Measurements from ENCODE around the gene ADCY5. TPM values are rescaled to one million over a fixed set of nuclear protein-coding genes. Genes with fewer than 3 reads are reported as not detected.

ADCY5 gene
- total RNA-seq, 6 experiments from 2014 or later, result 0.09 to 0.95 (median 0.19) TPM

- Mint-ChIP-seq H3K27ac (no peak overlapping the region), H3K27me3 (ENCODE audit: insufficient read depth) (peaks cover 22% of the 10 kb centered on the region), H3K4me1 (ENCODE audit: low read depth) (peaks cover 47% of the 10 kb centered on the region), H3K4me3 (no peak overlapping the region), H3K36me3 (ENCODE audit: low read depth) (no peaks in the 10 kb centered on the region), H3K9me3 (no peaks in the 10 kb centered on the region)
- no peak for TF ChIP-seq CTCF (IDR thresholded peaks at IDR 0.05)
- DNase-seq, result no peak
These were observed 59.9 kb downstream of the ADCY5 start for GRCh38 chr3:123388811-123389627.

DNA sequence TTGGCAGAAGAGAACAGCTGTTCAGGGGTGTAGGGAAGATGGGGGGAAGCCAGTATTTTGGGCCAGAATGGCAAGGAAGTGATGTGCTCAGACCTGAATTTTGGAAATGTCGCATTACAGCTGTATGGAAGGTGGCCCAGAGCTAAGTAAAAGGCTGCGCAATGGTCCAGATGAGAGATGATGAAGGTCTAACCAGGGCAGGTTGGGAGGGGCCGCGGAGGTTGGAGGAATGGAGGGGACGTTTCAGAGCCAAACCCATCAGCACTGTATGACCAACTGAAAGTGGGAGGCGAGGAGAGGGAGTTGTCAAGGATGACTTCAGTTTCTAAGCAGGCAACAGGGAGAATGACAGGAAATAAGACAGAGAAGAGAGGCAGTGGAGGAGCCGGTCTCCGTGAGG is 60.8 kb downstream of the ADCY5 start:
- peaks cover 57% of the 10 kb centered on the region for H3K4me1 Mint-ChIP-seq (ENCODE audit: low read depth)

GRCh38 chr3:123387532-123387931 is 61.4 kb downstream of the ADCY5 start:
- Mint-ChIP-seq H3K27ac (no peak overlapping the region), H3K36me3 (ENCODE audit: low read depth) (no peaks in the 10 kb centered on the region), H3K27me3 (ENCODE audit: insufficient read depth) (peaks cover 22% of the 10 kb centered on the region), H3K4me3 (no peak overlapping the region), H3K9me3 (no peaks in the 10 kb centered on the region), H3K4me1 (ENCODE audit: low read depth) (peaks cover 62% of the 10 kb centered on the region)
- no peak for TF ChIP-seq CTCF (IDR thresholded peaks at IDR 0.05)
- DNase-seq, result no peak

More for the DNA sequence above, 60.8 kb downstream of the ADCY5 start:
- no peak overlapping the region for H3K4me3 Mint-ChIP-seq
- peaks cover 22% of the 10 kb centered on the region for H3K27me3 Mint-ChIP-seq (ENCODE audit: insufficient read depth)
- no peak overlapping the region for H3K27ac Mint-ChIP-seq
- TF ChIP-seq CTCF (IDR thresholded peaks at IDR 0.05), result no peak
- DNase-seq, result no peak
- H3K36me3 Mint-ChIP-seq (ENCODE audit: low read depth), result no peaks in the 10 kb centered on the region
- no peaks in the 10 kb centered on the region for H3K9me3 Mint-ChIP-seq

- Mint-ChIP-seq H3K4me3 (no peak overlapping the region), H3K36me3 (ENCODE audit: low read depth) (no peaks in the 10 kb centered on the region), H3K9me3 (no peaks in the 10 kb centered on the region), H3K27ac (no peak overlapping the region), H3K27me3 (ENCODE audit: insufficient read depth) (peaks cover 22% of the 10 kb centered on the region), H3K4me1 (ENCODE audit: low read depth) (peaks cover 63% of the 10 kb centered on the region)
- TF ChIP-seq CTCF (IDR thresholded peaks at IDR 0.05), result no peak
- DNase-seq, result no peak
These were observed 62.3 kb downstream of the ADCY5 start for GRCh38 chr3:123386477-123387040.

GRCh38 chr3:123385981-123386380 is 62.9 kb downstream of the ADCY5 start:
- Mint-ChIP-seq H3K27ac (no peak overlapping the region), H3K9me3 (no peaks in the 10 kb centered on the region), H3K4me1 (ENCODE audit: low read depth) (peaks cover 57% of the 10 kb centered on the region)

More at GRCh38 chr3:123385981-123386380, 62.9 kb downstream of the ADCY5 start:
- H3K27me3 Mint-ChIP-seq (ENCODE audit: insufficient read depth), result peaks cover 22% of the 10 kb centered on the region
- peak; percentile 27 for DNase-seq
- H3K4me3 Mint-ChIP-seq, result no peak overlapping the region
- H3K36me3 Mint-ChIP-seq (ENCODE audit: low read depth), result no peaks in the 10 kb centered on the region
- no peak for TF ChIP-seq CTCF (IDR thresholded peaks at IDR 0.05)

Measured in HFFc6 (cell line).